NCI-H345 (cell line): Measurements from ENCODE around the gene HECTD4.
"Not testable (repeated sequence)": the region's sequence is repeated elsewhere in the genome, so short reads cannot be mapped to it uniquely, and the experiment has no call there.

Experiments used
- DNase-seq: peaks from one replicate; lab custom pipeline; 2025; lab: John Stamatoyannopoulos, UW

The HECTD4 gene

DNA sequence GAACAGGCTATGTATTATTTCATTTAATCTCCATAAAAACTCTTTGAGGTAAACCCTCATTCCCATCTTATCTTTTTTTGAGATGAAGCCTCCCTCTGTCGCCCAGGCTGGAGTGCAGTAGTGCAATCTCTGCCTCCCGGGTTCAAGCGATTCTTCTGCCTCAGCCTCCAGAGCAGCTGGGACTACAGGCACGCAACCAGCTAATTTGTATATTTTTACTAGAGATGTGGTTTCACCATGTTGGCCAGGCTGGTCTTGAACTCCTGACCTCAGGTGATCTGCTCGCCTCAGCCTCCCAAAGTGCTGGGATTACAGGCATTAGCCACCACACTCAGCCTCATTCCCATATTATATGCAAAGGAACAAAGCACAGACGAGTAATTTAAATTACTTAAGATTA is 25.5 kb upstream of the HECTD4 start:
- DNase-seq, result not testable (repeated sequence)

- DNase-seq, result no peak
These were observed 24.6 kb upstream of the HECTD4 start for GRCh38 chr12:112406519-112407488.

DNA sequence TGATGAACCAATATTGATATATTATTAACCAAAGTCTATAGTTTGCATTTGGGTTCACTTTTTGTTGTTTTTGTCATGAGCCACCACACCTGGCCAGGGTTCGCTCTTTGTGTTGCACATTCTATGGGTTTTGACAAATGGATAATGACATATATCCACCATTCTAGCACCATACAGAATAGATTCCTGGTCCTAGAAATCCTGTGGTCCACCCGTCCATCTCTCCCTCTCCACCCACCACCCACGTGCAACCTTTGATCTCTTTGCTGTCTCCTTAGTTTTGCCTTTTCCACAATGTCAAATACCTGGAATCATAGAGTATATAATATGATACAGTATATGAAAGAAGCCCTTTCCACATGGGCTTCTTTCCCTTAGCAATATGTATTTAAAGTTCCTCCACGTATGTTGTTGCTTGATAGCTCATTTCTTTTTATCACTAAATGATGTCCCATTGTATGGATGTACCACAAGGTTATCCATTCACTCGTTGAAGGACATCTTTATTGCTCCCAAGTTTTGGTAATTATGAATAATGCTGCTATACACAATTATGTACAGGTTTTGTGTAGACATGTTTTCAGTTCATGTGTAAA is 19.8 kb upstream of the HECTD4 start:
- DNase-seq, result no peak

DNA sequence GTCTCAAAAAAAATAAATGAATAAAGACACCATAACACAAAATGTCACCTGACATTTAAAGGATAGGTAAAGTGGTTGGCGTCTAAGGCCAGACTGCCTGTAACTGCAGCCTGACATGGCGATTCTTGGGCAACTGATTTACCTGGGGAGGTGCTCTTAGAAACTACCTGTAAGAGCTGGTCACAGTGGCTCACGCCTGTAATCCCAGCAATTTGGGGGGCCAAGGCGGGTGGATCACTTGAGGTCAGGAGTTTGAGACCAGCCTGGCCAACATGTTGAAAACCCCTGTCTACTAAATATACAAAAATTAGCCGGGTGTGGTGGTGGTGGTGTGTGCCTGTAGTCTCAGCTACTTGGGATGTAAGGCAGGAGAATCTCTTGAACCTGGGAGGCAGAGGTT is 18.8 kb upstream of the HECTD4 start:
- no peak for DNase-seq

DNA sequence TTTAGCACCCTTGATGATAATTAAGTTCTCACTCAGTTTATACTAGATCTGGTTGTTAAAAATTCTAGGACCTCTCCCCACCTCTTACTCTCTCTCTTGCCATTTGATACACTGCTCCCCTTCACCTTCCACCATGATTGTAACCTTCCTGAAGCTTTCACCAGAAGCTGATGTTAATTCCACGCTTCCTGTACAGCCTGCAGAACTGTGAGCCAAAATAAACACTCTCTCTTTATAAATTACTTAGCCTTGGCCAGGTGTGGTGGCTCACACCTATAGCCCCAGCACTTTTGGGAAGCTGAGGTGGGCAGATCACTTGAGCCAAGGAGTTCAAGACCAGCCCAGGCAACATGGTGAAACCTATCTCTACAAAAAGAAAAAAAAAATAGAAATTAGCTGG is 11.1 kb upstream of the HECTD4 start:
- DNase-seq, result no peak

- DNase-seq, result not testable (repeated sequence)
These were observed 7.9 kb upstream of the HECTD4 start for GRCh38 chr12:112389922-112390654.

GRCh38 chr12:112389228-112389627 is 7.0 kb upstream of the HECTD4 start:
- DNase-seq, result no peak

GRCh38 chr12:112386726-112387125 is 4.5 kb upstream of the HECTD4 start:
- DNase-seq, result no peak

GRCh38 chr12:112382866-112383265 is 635 bp upstream of the HECTD4 start:
- DNase-seq, result no peak

DNA sequence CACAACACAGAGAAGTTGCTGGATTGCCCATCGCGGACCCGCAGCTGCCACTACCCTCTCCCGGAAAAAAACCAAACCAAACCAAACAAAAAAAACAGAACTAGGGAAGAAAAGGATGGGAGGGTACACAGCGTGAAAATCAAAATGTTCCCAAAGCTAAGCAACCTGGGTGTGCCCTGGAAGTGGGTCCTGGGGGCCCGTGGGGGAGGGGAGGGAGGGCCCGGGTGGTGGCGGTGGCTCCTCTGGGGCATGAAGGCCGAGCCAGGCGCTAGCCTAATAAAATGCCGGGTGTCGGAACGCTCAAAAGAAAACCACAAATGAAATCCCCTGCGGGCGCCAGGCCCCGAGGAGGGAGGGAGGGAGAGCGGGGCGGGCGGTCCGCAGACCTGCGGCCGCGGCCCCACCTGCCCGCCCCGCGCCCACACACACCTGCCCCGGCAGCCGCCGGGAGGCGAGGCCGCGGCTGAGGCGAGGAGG is 787 bp downstream of the HECTD4 start:
- DNase-seq, result peak; percentile 50

GRCh38 chr12:112380663-112381405 is 1.4 kb downstream of the HECTD4 start:
- DNase-seq, result no peak

- DNase-seq, result peak; percentile 51
These were observed 7.1 kb downstream of the HECTD4 start for GRCh38 chr12:112375105-112375504.

DNA sequence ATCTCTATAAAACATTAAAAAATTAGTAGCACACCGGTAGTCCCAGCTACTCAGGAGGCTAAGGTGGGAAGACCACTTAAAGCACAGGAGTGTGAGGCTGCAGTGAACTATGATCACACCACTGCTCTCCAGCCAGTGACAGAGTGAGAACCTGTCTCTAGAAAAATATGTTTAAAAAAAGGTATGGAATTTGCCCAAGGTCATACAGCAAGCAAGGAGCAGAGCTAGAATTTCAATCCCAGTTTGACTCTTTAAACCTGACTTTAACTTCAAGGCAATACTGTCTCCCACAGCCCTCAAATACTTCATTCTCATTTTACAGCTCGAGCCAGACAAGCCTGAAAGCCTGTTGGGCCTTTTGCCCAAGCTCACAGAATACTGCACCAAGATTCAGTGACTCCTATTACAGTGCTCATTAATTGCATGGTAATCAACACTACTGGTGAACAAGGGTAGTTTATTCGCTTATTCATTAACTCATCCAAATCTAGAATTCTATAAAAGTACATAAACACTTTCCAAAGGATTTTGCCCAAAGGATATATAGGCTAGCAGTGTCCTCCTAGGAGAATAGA is 8.0 kb downstream of the HECTD4 start:
- no peak for DNase-seq

GRCh38 chr12:112370868-112371510 is 11.2 kb downstream of the HECTD4 start:
- no peak for DNase-seq

DNA sequence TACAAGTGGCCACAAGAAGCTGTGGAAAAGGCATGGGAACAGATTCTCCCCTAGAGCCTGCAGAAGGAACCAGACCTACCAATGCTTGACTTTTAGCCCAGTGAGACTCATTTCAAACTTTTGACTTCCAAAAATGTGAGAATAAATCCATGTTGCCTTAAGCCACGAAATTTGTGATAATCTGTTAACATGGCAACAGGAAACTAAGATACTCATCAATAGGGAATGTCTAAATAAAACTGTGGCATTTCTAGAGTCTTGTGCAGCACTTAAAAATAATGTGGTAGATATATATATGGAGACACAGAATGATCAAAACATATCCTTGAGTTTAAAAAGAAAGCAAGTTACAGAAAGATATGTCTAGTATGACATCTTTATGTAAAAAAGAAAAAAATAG is 12.0 kb downstream of the HECTD4 start:
- DNase-seq, result no peak

DNA sequence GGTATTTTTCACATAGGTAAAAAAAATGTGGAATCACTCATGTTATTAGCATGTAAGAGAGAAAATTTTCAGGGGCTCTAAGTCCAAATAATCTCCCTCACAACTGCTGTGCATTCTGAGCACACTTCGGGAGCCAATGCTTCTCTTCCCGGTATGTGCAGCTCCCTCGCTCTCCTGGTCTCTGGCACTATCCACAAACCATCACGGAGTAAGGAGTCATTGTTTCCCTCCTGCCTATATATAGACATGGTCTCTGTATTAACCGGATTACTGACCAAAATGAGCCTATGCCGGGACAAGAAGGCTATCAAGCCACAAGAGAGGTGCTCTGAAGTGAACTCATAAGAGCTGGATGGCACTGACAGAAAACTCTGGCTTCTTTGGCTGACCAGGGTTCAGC is 13.4 kb downstream of the HECTD4 start:
- no peak for DNase-seq

DNA sequence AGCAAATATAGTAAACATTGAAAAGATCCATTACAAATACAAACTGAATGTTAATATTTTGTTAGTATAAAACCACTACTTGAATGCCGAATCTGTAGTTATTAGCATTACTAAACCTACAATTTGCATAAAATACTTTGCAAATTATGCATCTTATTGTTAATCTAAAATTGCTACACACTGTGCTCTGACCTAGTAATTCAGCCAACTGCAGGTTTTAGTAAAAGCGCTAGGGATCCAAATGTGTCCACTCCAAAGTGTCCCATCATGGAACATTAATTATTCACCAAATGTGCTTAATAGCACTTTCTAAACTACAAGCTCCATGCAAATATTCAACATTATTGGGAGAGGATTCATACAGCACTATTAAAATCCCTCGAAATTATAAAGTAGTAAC is 14.3 kb downstream of the HECTD4 start:
- DNase-seq, result no peak

GRCh38 chr12:112362310-112362709 is 19.9 kb downstream of the HECTD4 start:
- DNase-seq, result peak; percentile 22

- DNase-seq, result no peak
These were observed 21.0 kb downstream of the HECTD4 start for GRCh38 chr12:112361271-112361670.

- DNase-seq, result no peak
These were observed 22.9 kb downstream of the HECTD4 start for GRCh38 chr12:112359290-112359689.

GRCh38 chr12:112357214-112357613 is 25.0 kb downstream of the HECTD4 start:
- no peak for DNase-seq
